ENCODE data around the gene CASP1. TPM values are rescaled to one million over a fixed set of nuclear protein-coding genes. Genes with fewer than 3 reads are reported as not detected.
"Not testable (repeated sequence)": the region's sequence is repeated elsewhere in the genome, so short reads cannot be mapped to it uniquely, and the experiment has no call there.

CASP1 gene
- total RNA-seq, 1 experiment from 2014 or later = not detected

- peaks cover 0 to 7% of the 10 kb centered on the region in 2 experiments; a peak in 2 of 4 replicates for H3K4me1 Mint-ChIP-seq
These were observed 35.4 kb upstream of the CASP1 start for GRCh38 chr11:105070306-105070705.

GRCh38 chr11:105069749-105070148 lies 34.8 kb upstream of the CASP1 start:
- no CpG with 5 or more reads among the region's 2 CpGs for WGBS (ENCODE audit: extremely low coverage, insufficient read length, low lambda C conversion rate)
- H4K20me1 ChIP-seq (ENCODE audit: control insufficient read depth, insufficient read depth, insufficient read length); H3K4me3 Mint-ChIP-seq; H3K27me3 ChIP-seq (ENCODE audit: insufficient read depth, low read length); H3K4ac ChIP-seq (ENCODE audit: low read depth, low read length); H3K23me2 ChIP-seq (ENCODE audit: insufficient read length, low read depth, low read length, poor library complexity, severe bottlenecking); H3K14ac ChIP-seq (ENCODE audit: insufficient read depth, low read length); H3K27me3 Mint-ChIP-seq (ENCODE audit: low read depth); H3K56ac ChIP-seq (ENCODE audit: insufficient read length, low read depth, low read length); H4K8ac ChIP-seq (replicated peaks; ENCODE audit: insufficient read length, low read depth, low read length); H3K4me2 ChIP-seq (ENCODE audit: insufficient read depth, insufficient read length, low read length); H2BK5ac ChIP-seq (ENCODE audit: insufficient read length, low read length); H3K9me3 Mint-ChIP-seq; H3K36me3 Mint-ChIP-seq (ENCODE audit: insufficient read depth in 1 of 3, low read depth in 3 of 3); H2AK5ac ChIP-seq (ENCODE audit: insufficient read length, low read length); H3T11ph ChIP-seq (ENCODE audit: low read length); H2BK12ac ChIP-seq (ENCODE audit: insufficient read length, low read depth, low read length); H3K23ac ChIP-seq (ENCODE audit: insufficient read length, low read depth, low read length); H4K5ac ChIP-seq (ENCODE audit: insufficient read length, low read depth, low read length); H3K27ac Mint-ChIP-seq; H2AFZ ChIP-seq (ENCODE audit: low read length); H3K4me1 Mint-ChIP-seq; H2BK15ac ChIP-seq (ENCODE audit: low read depth, low read length); DNase-seq; H3K9ac ChIP-seq (ENCODE audit: extremely low read depth, insufficient read length, low read length); H2BK20ac ChIP-seq (ENCODE audit: low read depth, low read length, poor library complexity, severe bottlenecking); H3K79me1 ChIP-seq (ENCODE audit: insufficient read depth, low read depth, low read length, poor library complexity, severe bottlenecking); H3K79me2 ChIP-seq (ENCODE audit: insufficient read depth, low read length); H3K4me1 ChIP-seq (ENCODE audit: insufficient read depth, low read length); H2BK120ac ChIP-seq (ENCODE audit: low read depth, low read length, poor library complexity, severe bottlenecking); H3K27ac ChIP-seq (ENCODE audit: insufficient read length, low read depth, low read length); H3K9me3 ChIP-seq (ENCODE audit: control insufficient read depth, low read depth, low read length); H4K91ac ChIP-seq (ENCODE audit: insufficient read length, low read depth, low read length); H3K18ac ChIP-seq (ENCODE audit: insufficient read length, low read depth, low read length): not testable (repeated sequence)

More at GRCh38 chr11:105070306-105070705, 35.4 kb upstream of the CASP1 start:
- no CpG with 5 or more reads among the region's 4 CpGs for WGBS (ENCODE audit: extremely low coverage, insufficient read length, low lambda C conversion rate)
- H3K79me1 ChIP-seq (ENCODE audit: insufficient read depth, low read depth, low read length, poor library complexity, severe bottlenecking) = no peaks in the 10 kb centered on the region
- no peak overlapping the region for H2BK12ac ChIP-seq (ENCODE audit: insufficient read length, low read depth, low read length)
- no peak overlapping the region for H2BK5ac ChIP-seq (ENCODE audit: insufficient read length, low read length)
- H3K27me3 Mint-ChIP-seq (ENCODE audit: low read depth) = no peaks in the 10 kb centered on the region
- H3K18ac ChIP-seq (ENCODE audit: insufficient read length, low read depth, low read length) = no peak overlapping the region
- no peak overlapping the region for H2BK15ac ChIP-seq (ENCODE audit: low read depth, low read length)
- no peak for TF ChIP-seq CTCF (conservative IDR thresholded peaks at IDR 0.05)
- no peak overlapping the region for H3K9ac ChIP-seq (ENCODE audit: extremely low read depth, insufficient read length, low read length)
- no peak overlapping the region for H3K4me3 Mint-ChIP-seq
- no peak overlapping the region for H2AFZ ChIP-seq (ENCODE audit: low read length)
- no peaks in the 10 kb centered on the region for H3K36me3 Mint-ChIP-seq (ENCODE audit: insufficient read depth in 1 of 3, low read depth in 3 of 3)
- no peak overlapping the region for H3K23ac ChIP-seq (ENCODE audit: insufficient read length, low read depth, low read length)
- H3K4me1 ChIP-seq (ENCODE audit: insufficient read depth, low read length) = no peaks in the 10 kb centered on the region
- no peak overlapping the region for H2AK5ac ChIP-seq (ENCODE audit: insufficient read length, low read length)
- H3K23me2 ChIP-seq (ENCODE audit: insufficient read length, low read depth, low read length, poor library complexity, severe bottlenecking) = no peaks in the 10 kb centered on the region
- no peak overlapping the region for H3K27ac ChIP-seq (ENCODE audit: insufficient read length, low read depth, low read length)
- no peak overlapping the region for H2BK120ac ChIP-seq (ENCODE audit: low read depth, low read length, poor library complexity, severe bottlenecking)
- no peak overlapping the region for H4K8ac ChIP-seq (replicated peaks; ENCODE audit: insufficient read length, low read depth, low read length)
- H3K4ac ChIP-seq (ENCODE audit: low read depth, low read length) = no peak overlapping the region
- no peaks in the 10 kb centered on the region for H3K9me3 ChIP-seq (ENCODE audit: control insufficient read depth, low read depth, low read length)
- H3T11ph ChIP-seq (ENCODE audit: low read length) = no peak overlapping the region
- no peaks in the 10 kb centered on the region for H4K20me1 ChIP-seq (ENCODE audit: control insufficient read depth, insufficient read depth, insufficient read length)
- no peak overlapping the region for H2BK20ac ChIP-seq (ENCODE audit: low read depth, low read length, poor library complexity, severe bottlenecking)
- H3K27me3 ChIP-seq (ENCODE audit: insufficient read depth, low read length) = no peaks in the 10 kb centered on the region
- H4K91ac ChIP-seq (ENCODE audit: insufficient read length, low read depth, low read length) = no peak overlapping the region
- H3K9me3 Mint-ChIP-seq = no peaks in the 10 kb centered on the region
- no peak overlapping the region for H3K56ac ChIP-seq (ENCODE audit: insufficient read length, low read depth, low read length)
- H4K5ac ChIP-seq (ENCODE audit: insufficient read length, low read depth, low read length) = no peak overlapping the region
- H3K79me2 ChIP-seq (ENCODE audit: insufficient read depth, low read length) = no peaks in the 10 kb centered on the region
- no peak overlapping the region for H3K27ac Mint-ChIP-seq
- no peak for DNase-seq
- H3K4me2 ChIP-seq (ENCODE audit: insufficient read depth, insufficient read length, low read length) = no peak overlapping the region
- H3K14ac ChIP-seq (ENCODE audit: insufficient read depth, low read length) = no peak overlapping the region

Data from H9 (cell line).